Measurements from ENCODE around the gene BMF. TPM values are rescaled to one million over a fixed set of nuclear protein-coding genes. Genes with fewer than 3 reads are reported as not detected.
"Not testable (repeated sequence)": the region's sequence is repeated elsewhere in the genome, so short reads cannot be mapped to it uniquely, and the experiment has no call there.

BMF gene
- 11.4 TPM for total RNA-seq

GRCh38 chr15:40108855-40109735, at the start of gene BMF:
TSS of gene BMF (minus strand) at chr15:40108879. CDS start at chr15:40106086, 2,793 bp downstream.
- peak; percentile 99 for DNase-seq

GRCh38 chr15:40157778-40158447, 49.2 kb upstream of the BMF start:
- DNase-seq: no peak

GRCh38 chr15:40155270-40155910, 46.7 kb upstream of the BMF start:
- DNase-seq: no peak

- DNase-seq: not testable (repeated sequence)
Measured at GRCh38 chr15:40154821-40155220, 46.1 kb upstream of the BMF start.

- no peak for DNase-seq
Measured at GRCh38 chr15:40151991-40152390, 43.3 kb upstream of the BMF start.

- no peak for DNase-seq
Measured at GRCh38 chr15:40151499-40151898, 42.8 kb upstream of the BMF start.

- DNase-seq: no peak
Measured at GRCh38 chr15:40150163-40150925, 41.7 kb upstream of the BMF start.

- no peak for DNase-seq
Measured at GRCh38 chr15:40149339-40149738, 40.7 kb upstream of the BMF start.

- DNase-seq: no peak
Measured at GRCh38 chr15:40146037-40146436, 37.4 kb upstream of the BMF start.

GRCh38 chr15:40142428-40142827, 33.7 kb upstream of the BMF start:
- no peak for DNase-seq

- DNase-seq: not testable (repeated sequence)
Measured at GRCh38 chr15:40138201-40138570, 29.5 kb upstream of the BMF start.

- no peak for DNase-seq
Measured at GRCh38 chr15:40137303-40138200, 28.9 kb upstream of the BMF start.

GRCh38 chr15:40136470-40137302, 28.0 kb upstream of the BMF start:
- DNase-seq: no peak

- not testable (repeated sequence) for DNase-seq
Measured at GRCh38 chr15:40135846-40136450, 27.3 kb upstream of the BMF start.

- DNase-seq: no peak
Measured at GRCh38 chr15:40134885-40135284, 26.2 kb upstream of the BMF start.

- DNase-seq: no peak
Measured at GRCh38 chr15:40133544-40133943, 24.9 kb upstream of the BMF start.

GRCh38 chr15:40130799-40131502, 22.3 kb upstream of the BMF start:
- no peak for DNase-seq

GRCh38 chr15:40130118-40130517, 21.4 kb upstream of the BMF start:
- no peak for DNase-seq
